ENCODE data around the gene KLK14.

The KLK14 gene

DNA sequence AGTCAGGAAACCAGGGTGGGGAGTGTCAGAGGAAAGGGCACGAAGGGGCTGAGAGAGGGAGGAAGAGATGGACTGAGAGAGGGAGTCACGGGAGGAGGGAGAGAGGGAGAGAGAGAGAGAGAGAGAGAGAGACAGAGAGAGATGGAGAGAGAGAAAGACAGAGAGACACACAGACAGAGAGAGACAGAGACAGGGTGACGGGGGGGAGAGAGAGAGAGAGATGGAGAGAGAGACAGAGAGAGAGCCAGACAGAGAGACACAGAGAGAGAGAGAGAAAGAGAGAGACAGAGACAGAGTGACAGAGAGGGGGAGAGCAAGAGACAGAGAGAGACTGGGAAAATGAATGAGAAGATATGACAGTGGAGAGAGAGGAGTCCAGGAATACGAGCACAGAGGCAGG, 494 bp upstream of the KLK14 start:
- no peak for DNase-seq

- no peak for DNase-seq
Measured at GRCh38 chr19:51081476-51081875, 1.2 kb downstream of the KLK14 start.

- no peak for DNase-seq
Measured at GRCh38 chr19:51079481-51080110, 3.1 kb downstream of the KLK14 start.

DNA sequence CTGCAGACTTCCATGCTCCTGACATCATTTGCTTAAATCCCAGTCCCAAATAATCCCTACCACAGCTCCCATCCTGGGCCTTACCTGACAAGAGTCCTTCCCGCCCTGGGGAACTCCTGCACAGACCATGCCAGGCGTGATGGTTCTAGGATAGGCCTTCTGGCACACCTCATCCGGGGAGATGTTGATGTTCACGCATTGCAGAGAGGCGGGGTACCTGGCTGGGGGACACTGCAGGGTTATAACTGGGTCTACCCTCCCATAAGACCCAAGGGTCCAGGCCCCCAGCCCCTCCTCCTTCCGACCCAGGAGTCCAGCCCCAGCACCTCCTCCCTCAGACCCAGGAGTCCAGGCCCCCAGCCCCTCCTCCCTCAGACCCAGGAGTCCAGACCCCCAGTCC, 4.0 kb downstream of the KLK14 start:
- DNase-seq = no peak

- DNase-seq = no peak
Measured at GRCh38 chr19:51078104-51078503, 4.6 kb downstream of the KLK14 start.

GRCh38 chr19:51076631-51077213, 6.0 kb downstream of the KLK14 start:
- DNase-seq = no peak

- DNase-seq = no peak
Measured at GRCh38 chr19:51075998-51076397, 6.7 kb downstream of the KLK14 start.

DNA sequence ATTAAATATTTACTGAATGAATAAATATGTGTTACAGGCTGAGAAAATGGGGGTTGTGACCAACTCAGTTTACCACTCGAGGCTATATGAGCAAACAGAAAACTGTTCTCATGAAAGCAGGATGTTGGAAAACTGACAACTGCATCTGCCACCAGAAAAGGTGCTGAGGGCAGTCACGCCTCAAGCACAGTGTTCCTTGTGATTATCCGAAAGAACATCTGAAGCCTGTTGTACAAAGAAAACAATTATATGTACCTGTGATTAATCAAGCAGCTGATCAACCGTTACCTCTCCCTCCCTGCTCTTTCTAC, 11.6 kb downstream of the KLK14 start:
- DNase-seq = no peak

DNA sequence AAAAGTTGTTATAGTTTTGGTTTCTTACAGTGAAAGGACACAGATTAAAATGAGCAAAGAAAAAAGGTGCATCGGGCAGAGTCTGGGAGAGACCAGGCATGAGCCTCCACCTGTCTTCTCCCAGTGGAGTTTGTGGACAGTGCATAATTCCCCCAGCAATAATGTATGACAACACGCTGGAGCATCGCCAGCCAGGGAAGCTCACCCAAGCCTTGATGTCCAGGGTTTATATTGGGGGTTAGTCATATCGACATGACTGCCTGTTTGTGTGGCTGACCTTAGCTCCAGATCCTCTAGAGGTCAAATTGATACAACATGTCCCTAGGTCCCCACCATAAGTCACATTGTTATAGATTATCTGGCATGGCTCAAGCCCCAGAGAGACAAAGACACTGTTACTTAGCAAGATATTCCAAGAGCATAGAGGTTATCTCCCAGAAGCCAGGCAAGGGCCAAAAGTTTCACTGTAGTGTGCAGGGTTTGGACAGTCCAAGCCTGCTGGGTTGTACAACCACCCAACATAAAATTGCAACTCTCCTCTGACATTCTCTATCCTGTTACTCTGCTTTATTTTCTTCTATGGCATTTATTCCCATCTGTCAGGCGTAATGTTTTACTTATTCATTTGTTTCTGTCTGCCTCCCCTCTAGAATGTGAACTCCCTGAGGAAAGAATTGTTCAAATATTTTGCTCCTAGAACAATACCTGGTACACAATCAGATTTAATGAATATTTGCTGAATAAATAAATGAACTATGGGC, 12.2 kb downstream of the KLK14 start:
- DNase-seq = no peak

DNA sequence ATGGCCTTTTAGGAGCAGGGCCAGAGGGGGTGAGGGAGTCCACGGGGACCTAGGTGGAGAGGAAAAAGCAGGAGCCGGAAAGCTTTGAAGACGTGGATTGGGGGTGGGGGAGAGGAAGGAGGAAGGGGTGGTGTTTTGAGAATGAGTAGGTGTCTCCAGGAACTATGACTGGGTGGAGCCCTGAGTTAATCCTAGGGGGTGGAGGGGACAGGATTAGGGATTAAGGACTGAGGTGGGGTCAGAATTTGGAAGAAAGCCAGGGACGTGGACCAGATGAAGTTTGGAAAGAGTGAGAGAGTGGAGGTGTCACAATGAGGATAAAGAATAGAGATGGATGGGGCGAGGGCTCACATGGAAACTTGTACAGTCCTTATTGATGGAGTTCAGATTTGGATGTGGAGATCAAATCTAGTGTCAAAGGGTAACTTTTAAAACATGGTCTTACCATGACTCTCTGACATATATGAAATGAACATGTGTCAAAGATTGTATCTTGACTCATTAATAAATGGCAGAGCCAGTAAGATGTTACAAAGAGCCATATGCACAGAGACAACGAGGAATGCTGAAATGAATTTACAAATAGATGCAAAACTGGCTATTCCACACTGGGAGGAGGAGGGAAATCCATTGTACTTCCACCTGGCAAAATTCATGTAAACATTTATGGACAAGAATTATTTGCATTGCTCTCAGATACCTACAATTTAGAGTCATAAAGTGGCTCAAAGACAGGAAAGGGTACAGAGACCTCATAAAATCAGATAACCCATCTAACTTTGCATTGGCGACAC, 16.1 kb downstream of the KLK14 start:
- no peak for DNase-seq

- no peak for DNase-seq
Measured at GRCh38 chr19:51065221-51065960, 17.3 kb downstream of the KLK14 start.

GRCh38 chr19:51064534-51065220, 18.0 kb downstream of the KLK14 start, which contains the start of gene KLK13:
Gene KLK13, minus strand, starts transcription at chr19:51065092. Its CDS starts 25 bp downstream, at chr19:51065067.
- DNase-seq = no peak

GRCh38 chr19:51063664-51064063, 19.0 kb downstream of the KLK14 start:
- no peak for DNase-seq

DNA sequence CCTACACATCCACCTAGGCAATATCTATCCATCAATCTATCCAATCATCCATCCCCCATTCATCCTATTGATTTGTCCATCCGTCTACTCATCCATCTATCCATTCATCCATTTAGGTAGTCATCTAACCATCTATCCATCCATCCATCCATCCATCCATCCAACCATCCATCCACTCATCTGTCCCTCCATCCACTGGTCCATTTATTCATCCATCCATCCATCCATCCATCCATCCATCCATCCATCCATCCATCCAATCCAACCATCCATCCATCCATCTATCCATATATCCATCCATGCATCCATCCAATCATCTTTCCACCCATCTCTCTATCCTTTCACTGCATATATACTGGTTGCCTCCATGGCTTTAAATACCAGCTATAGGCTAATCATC, 21.7 kb downstream of the KLK14 start:
- DNase-seq = no peak

DNA sequence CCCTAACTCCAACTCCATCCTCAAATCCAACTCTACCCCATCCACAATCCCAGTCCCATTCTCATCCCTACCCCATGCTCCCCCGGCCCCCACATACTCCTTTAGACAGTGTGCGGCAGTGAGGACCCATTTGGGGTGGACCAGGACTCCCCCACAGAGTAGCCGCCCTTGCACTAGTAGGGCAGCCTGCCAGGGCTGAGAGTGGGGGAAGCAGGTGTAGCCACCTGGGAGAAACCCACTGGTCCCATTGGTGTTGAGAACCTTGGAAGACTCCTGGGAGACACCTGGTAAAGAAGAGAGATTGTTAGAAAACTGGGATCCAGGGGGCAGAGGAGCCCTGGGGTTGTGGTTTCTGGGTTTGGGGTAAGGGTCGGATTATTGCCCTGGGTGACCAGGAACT, 22.4 kb downstream of the KLK14 start:
- DNase-seq = no peak

GRCh38 chr19:51059715-51060114, 23.0 kb downstream of the KLK14 start:
- DNase-seq = no peak

DNA sequence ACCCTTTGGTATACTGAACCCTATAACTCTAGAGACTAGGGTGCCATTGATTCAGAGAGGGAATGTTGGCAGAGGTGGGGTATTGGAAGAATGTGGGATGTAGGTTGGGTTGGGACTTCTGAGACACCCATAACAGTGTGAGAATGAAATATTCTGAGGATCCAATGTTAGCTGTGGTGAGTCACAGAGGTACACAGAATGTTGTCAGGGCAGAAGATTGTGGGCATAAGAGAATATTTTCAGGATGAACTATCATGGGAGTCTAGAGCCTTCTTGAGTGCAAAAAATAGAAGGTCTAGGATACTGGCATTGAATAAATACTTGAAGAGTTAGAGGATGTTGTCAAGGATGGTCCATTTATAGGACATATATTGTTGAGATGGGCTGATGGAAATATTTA, 26.8 kb downstream of the KLK14 start:
- no peak for DNase-seq

DNA sequence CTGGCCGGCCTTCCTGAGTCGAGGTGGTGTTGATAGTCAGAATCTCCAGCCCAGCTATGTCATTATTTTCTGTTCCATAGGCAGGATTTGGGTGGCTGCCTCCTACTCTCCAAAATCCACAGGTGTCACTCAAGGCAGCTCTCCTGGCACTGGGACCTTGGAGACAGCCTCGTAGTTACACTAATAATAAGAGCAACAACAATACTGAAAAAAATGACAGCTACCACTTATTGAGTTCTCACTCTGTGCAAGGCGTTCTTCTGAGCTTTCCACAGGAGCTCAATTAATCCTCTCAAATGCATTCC, 35.7 kb downstream of the KLK14 start:
- DNase-seq = no peak

DNA sequence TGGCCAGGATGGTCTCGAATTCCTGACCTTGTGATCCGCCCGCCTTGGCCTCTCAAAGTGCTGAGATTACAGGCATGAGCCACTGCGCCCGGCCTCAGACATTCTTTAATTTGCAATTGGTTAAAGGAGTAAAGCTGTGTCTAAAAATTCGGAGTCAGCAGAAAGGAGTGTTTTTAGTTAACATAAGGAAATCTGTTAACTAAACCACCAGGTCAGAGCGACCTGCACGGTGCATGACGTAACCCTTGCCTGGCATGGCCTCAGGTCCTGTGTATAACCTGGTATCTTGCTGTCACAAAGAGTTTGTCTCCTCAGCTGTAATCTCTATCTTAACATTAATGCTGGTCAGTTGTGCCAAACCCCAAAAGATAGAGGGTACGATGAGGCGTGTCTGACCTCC, 38.4 kb downstream of the KLK14 start:
- no peak for DNase-seq

GRCh38 chr19:51043497-51043896, 39.2 kb downstream of the KLK14 start:
- DNase-seq = no peak

DNA sequence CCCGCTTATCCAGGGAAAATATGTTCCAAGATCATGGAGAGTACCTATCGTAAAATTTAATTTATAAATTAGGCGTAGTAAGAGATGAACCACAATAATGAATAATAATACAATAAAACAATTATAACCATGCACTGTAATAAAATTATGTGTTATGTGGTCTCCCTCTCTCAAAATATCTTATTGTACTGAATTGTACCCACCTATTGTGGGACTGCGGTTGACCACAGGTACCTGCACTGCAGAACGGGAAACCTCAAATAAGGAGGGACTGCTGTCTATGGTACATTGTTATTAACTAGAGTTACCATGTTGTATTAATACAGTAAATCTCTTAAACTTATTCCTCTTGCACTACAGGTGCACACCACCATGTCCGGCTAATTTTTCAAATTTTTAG, 42.5 kb downstream of the KLK14 start:
- no peak for DNase-seq

DNA sequence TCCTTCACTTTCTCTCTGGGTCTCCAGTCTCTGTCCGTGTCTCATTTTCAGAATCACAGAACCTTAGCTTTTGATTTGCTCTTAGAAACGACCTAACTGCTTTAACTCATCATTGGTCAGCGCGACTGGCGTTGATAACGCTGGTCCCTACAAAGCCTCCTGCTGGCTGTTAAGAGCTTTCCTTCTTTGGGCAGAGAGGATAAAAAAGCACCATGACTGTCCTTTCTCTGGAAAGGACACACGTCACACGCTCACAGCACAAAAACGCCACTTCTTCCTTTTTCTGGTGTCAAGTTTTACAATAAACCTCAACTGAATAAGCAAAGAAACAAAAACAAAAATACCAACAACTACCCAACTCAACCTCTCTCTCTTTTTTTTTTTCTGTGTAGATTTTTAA, 46.2 kb downstream of the KLK14 start:
- no peak for DNase-seq

DNA sequence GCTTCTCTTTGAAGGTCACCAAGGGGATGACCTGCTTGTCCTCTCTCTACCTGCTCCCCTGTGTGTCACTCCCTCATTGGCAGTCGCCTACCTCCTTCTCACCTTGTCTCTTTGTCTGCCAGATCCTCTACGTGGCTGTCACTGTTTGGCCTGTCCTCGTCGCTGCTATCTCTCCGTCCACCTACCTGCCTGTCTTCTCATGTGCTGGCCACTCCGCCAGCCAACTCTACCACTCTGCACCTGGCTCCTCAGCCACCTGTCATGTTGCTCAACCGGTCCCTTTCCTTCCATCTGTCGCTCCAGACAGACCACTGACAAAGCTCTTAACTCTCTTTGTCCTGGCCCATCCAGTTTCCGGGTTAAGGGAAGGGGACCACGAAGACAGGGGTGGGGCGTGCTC, 48.0 kb downstream of the KLK14 start, which contains the start of gene KLK12:
TSS of gene KLK12 (minus strand) at position 299 of the 400 bp plus-strand sequence. CDS start 381 bp downstream, outside the sequence.
- DNase-seq = peak; percentile 13
